Parathyroid adenoma (tissue), 2 donors: ENCODE data around the gene PPP1R7.

ENCODE experiments used
- H2AFZ ChIP-seq: fragments of 300-600 bp; sonication (generic); one replicate; pipeline ENCODE4 v1.7.0; 2017; ENCODE audit warnings: antibody characterized with exemption, mild to moderate bottlenecking
- H3K27ac ChIP-seq: fragments of 300-600 bp; sonication (generic); one replicate; pipeline ENCODE4 v1.7.0; 2017
- H3K27me3 ChIP-seq: fragments of 300-600 bp; sonication (generic); one replicate; pipeline ENCODE4 v1.7.0; 2017; ENCODE audit warnings: low read length; ENCODE audit not compliant: control insufficient read depth, insufficient read depth
- H3K36me3 ChIP-seq: fragments of 300-600 bp; sonication (generic); one replicate; pipeline ENCODE4 v1.7.0; 2017; ENCODE audit warnings: low read length; ENCODE audit not compliant: control insufficient read depth, insufficient read depth
- H3K4me1 ChIP-seq: fragments of 300-600 bp; sonication (generic); one replicate; pipeline ENCODE4 v1.7.0; 2017; ENCODE audit warnings: control low read depth
- H3K4me2 ChIP-seq: fragments of 300-600 bp; sonication (generic); one replicate; pipeline ENCODE4 v1.7.0; 2017; ENCODE audit warnings: low read length
- H3K4me3 ChIP-seq: fragments of 300-600 bp; sonication (generic); one replicate; pipeline ENCODE4 v1.7.0; 2017; ENCODE audit warnings: low read depth, low read length
- H3K79me2 ChIP-seq: fragments of 300-600 bp; sonication (generic); one replicate; pipeline ENCODE4 v1.7.0; 2017; ENCODE audit warnings: control low read depth
- H3K9ac ChIP-seq: fragments of 300-600 bp; sonication (generic); one replicate; pipeline ENCODE4 v1.7.0; 2017; ENCODE audit warnings: mild to moderate bottlenecking
- H3K9me3 ChIP-seq: fragments of 300-600 bp; sonication (generic); one replicate; pipeline ENCODE4 v1.7.0; 2017; ENCODE audit warnings: low read length; ENCODE audit not compliant: control insufficient read depth
- CTCF ChIP-seq: fragments of 300-600 bp; sonication (generic); IDR thresholded peaks from one replicate; pipeline ENCODE4 v1.7.0; 2017; ENCODE audit warnings: antibody characterized with exemption, mild to moderate bottlenecking
- donor health status: primary hyperparathyroidism.

Gene PPP1R7

GRCh38 chr2:241189856-241190201 is 39.6 kb downstream of the PPP1R7 start:
- no peaks in the 10 kb centered on the region for H3K4me1 ChIP-seq
- H3K27ac ChIP-seq = no peak overlapping the region
- H3K9ac ChIP-seq = no peak overlapping the region
- H3K4me3 ChIP-seq = no peak overlapping the region
- H3K27me3 ChIP-seq = no peaks in the 10 kb centered on the region
- H3K9me3 ChIP-seq = no peaks in the 10 kb centered on the region
- no peak overlapping the region for H2AFZ ChIP-seq
- no peaks in the 10 kb centered on the region for H3K36me3 ChIP-seq
- no peak for TF ChIP-seq CTCF
- no peak overlapping the region for H3K4me2 ChIP-seq
- H3K79me2 ChIP-seq = no peaks in the 10 kb centered on the region

- H3K4me1 ChIP-seq = no peaks in the 10 kb centered on the region
- no peak overlapping the region for H3K4me3 ChIP-seq
- H3K79me2 ChIP-seq = no peaks in the 10 kb centered on the region
- H2AFZ ChIP-seq = no peak overlapping the region
- TF ChIP-seq CTCF = no peak
- no peaks in the 10 kb centered on the region for H3K27me3 ChIP-seq
- no peak overlapping the region for H3K27ac ChIP-seq
- H3K4me2 ChIP-seq = no peak overlapping the region
- H3K9me3 ChIP-seq = no peaks in the 10 kb centered on the region
- H3K9ac ChIP-seq = no peak overlapping the region
- H3K36me3 ChIP-seq = no peaks in the 10 kb centered on the region
These were observed 40.2 kb downstream of the PPP1R7 start for GRCh38 chr2:241190291-241190981.

GRCh38 chr2:241191081-241191480 is 40.8 kb downstream of the PPP1R7 start:
- Histone ChIP-seq H3K4me1 (no peaks in the 10 kb centered on the region), H3K9ac (no peak overlapping the region), H2AFZ (no peak overlapping the region), H3K79me2 (no peaks in the 10 kb centered on the region), H3K36me3 (no peaks in the 10 kb centered on the region), H3K27me3 (no peaks in the 10 kb centered on the region), H3K4me3 (no peak overlapping the region), H3K4me2 (no peak overlapping the region), H3K9me3 (no peaks in the 10 kb centered on the region), H3K27ac (no peak overlapping the region)
- TF ChIP-seq CTCF = no peak

- Histone ChIP-seq H3K9me3 (no peaks in the 10 kb centered on the region), H3K4me2 (no peak overlapping the region), H3K4me1 (no peaks in the 10 kb centered on the region), H3K27ac (no peak overlapping the region), H3K27me3 (no peaks in the 10 kb centered on the region), H3K9ac (no peak overlapping the region), H3K36me3 (no peaks in the 10 kb centered on the region), H3K79me2 (no peaks in the 10 kb centered on the region), H2AFZ (no peak overlapping the region), H3K4me3 (no peak overlapping the region)
- no peak for TF ChIP-seq CTCF
These were observed 43.0 kb downstream of the PPP1R7 start for GRCh38 chr2:241193271-241193670.

GRCh38 chr2:241194811-241195210 is 44.5 kb downstream of the PPP1R7 start:
- Histone ChIP-seq H3K4me1 (no peaks in the 10 kb centered on the region), H3K27ac (no peak overlapping the region), H3K9ac (no peak overlapping the region), H3K4me2 (no peak overlapping the region), H3K27me3 (no peaks in the 10 kb centered on the region), H3K4me3 (no peak overlapping the region), H2AFZ (no peak overlapping the region), H3K79me2 (no peaks in the 10 kb centered on the region), H3K36me3 (no peaks in the 10 kb centered on the region), H3K9me3 (no peaks in the 10 kb centered on the region)
- no peak for TF ChIP-seq CTCF
